Pancreas (tissue), 10 donors: Measurements from ENCODE around the gene KCNAB2. TPM values are rescaled to one million over a fixed set of nuclear protein-coding genes. Genes with fewer than 3 reads are reported as not detected.

Experiments
- ATAC-seq, 4 donors: fragments of 200-7000 bp; cut with Tn5 transposase; one replicate each; pipeline versions ENCODE4 v1.8.0 to v1.9.1; 2020; ENCODE audit warnings: mild to moderate bottlenecking in 4 of 4, moderate library complexity in 4 of 4
- DNase-seq, 6 donors: peaks; one replicate each; pipeline ENCODE4 v3.0.0-alpha.2; 2020
- FAIRE-seq: peaks from 2 replicates; lab custom pipeline; 2012; peaks lifted over from hg19 to GRCh38; lab: Jason Lieb, UNC
- H3K27ac ChIP-seq, 4 donors: fragments of 200-600 bp; sonication (generic); 1 replicate in 3 of 4; 2 replicates in 1 of 4; pipeline versions ENCODE4 v1.5.0 to v1.8.0; 2020
- H3K27me3 ChIP-seq, 4 donors: fragments of 200-600 bp; one replicate each; pipeline ENCODE4 v1.8.0; 2021
- H3K36me3 ChIP-seq, 3 donors: fragments of 200-600 bp; sonication (generic) in 1 of 3; one replicate each; pipeline versions ENCODE4 v1.5.0 to v1.8.0; 2020 to 2021
- H3K4me1 ChIP-seq, 3 donors: fragments of 200-600 bp; one replicate each; pipeline ENCODE4 v1.8.0; 2021
- H3K4me3 ChIP-seq, 4 donors: fragments of 200-600 bp; sonication (generic) in 2 of 4; one replicate each; pipeline versions ENCODE4 v1.5.0 to v1.8.0; 2020 to 2021
- H3K9me3 ChIP-seq, 4 donors: fragments of 200-600 bp; one replicate each; pipeline ENCODE4 v1.8.0; 2021
- CTCF ChIP-seq, 4 donors: fragments of 200-600 bp; sonication (generic) in 3 of 4; IDR thresholded peaks; one replicate each; pipeline versions ENCODE4 v1.5.0 to v1.8.0; 2021; ENCODE audit warnings: antibody characterized with exemption in 4 of 4
- WGBS, 2 donors: extraction: QIAGEN DNeasy Blood & Tissue Kit; methylation state at CpG; one replicate each; pipeline ENCODE4 v1.1.7; 2013; 5-methylcytosine and 5-hydroxymethylcytosine counted together
- intact Hi-C, 3 donors: fragments of 100-400 bp; cut with DNase I; formaldehyde crosslinking; loops; one replicate each; pipeline versions ENCODE4 v1.11.1 to v1.14.2; 2022
- polyA plus RNA-seq, 2 donors: library from polyadenylated mRNA; stranded (reverse); fragments of 200-250 nt; gene quantifications; one replicate each; pipeline ENCODE4 v1.2.3, GENCODE V29; 2013
- total RNA-seq, 6 donors: library from RNA; stranded (reverse); fragmentation: NEBNext Ultra II Directional in 4 of 6; extraction: Animal tissue kit (Norgen Biotek cat#: 25700) in 4 of 6; gene quantifications; one replicate each; pipeline versions ENCODE4 v1.2.1 to v1.2.4, GENCODE V29; 2021 to 2023
- donor health status: healthy with polysubstance abuse.
- donor health status: DM: no; HTN: no; CAD: no; lungs with moderate emphysema.
- donor health status: DM: no; HTN: no; CAD: no.
- donor health status: control.
- donor health status: control.
- donor health status: Bipolar disorder and iron deficiency.
- donor health status: DM: yes; HTN: yes; CAD: no.
- donor health status: DM: no; HTN: no; CAD: no.
- donor health status: DM: no; HTN: no; CAD: no.
- donor health status: DM: yes; HTN: yes; CAD: no.

The KCNAB2 gene
- total and polyA plus RNA-seq, 8 donors, result 1.2 to 9.0 (median 4.3) TPM

GRCh38 chr1:6110326-6110725, 64.6 kb downstream of the KCNAB2 start:
- Histone ChIP-seq H3K36me3 (no peaks in the 10 kb centered on the region), H3K9me3 (no peaks in the 10 kb centered on the region), H3K27ac (no peak overlapping the region), H3K4me3 (no peak overlapping the region), H3K4me1 (no peaks in the 10 kb centered on the region), H3K27me3 (no peaks in the 10 kb centered on the region)
- ATAC-seq (no peak), DNase-seq (peak in 1 of 6 donors; percentile 5), FAIRE-seq (no peak)
- TF ChIP-seq CTCF (IDR thresholded peaks at IDR 0.05), result no peak
- WGBS, 2 donors, result 58 to 64% methylated on average over 15 of the region's 15 CpGs
- intact Hi-C loops, result no loop called here

GRCh38 chr1:6111571-6111970, 65.9 kb downstream of the KCNAB2 start:
- Histone ChIP-seq H3K9me3 (no peaks in the 10 kb centered on the region), H3K4me3 (no peak overlapping the region), H3K27ac (no peak overlapping the region), H3K4me1 (no peaks in the 10 kb centered on the region), H3K27me3 (no peaks in the 10 kb centered on the region), H3K36me3 (no peaks in the 10 kb centered on the region)
- whole genome bisulfite sequencing, 2 donors, result 79 to 84% methylated on average over 22 to 24 of the region's 24 CpGs
- FAIRE-seq, result no peak
- peak in 3 of 6 donors; percentile 22 to 42 (median 32) for DNase-seq
- ATAC-seq, result no peak
- TF ChIP-seq CTCF (IDR thresholded peaks at IDR 0.05), result no peak
- intact Hi-C loops, result no loop called here

- H3K4me1 ChIP-seq, result no peaks in the 10 kb centered on the region
- H3K27ac ChIP-seq, result no peak overlapping the region
- H3K36me3 ChIP-seq, result no peaks in the 10 kb centered on the region
- no peaks in the 10 kb centered on the region for H3K9me3 ChIP-seq
- intact Hi-C loops, result no loop called here
- H3K27me3 ChIP-seq, result no peaks in the 10 kb centered on the region
- no peak for FAIRE-seq
- TF ChIP-seq CTCF (IDR thresholded peaks at IDR 0.05), result no peak
- DNase-seq, result no peak
- no peak overlapping the region for H3K4me3 ChIP-seq
- ATAC-seq, result no peak
- WGBS, 2 donors, result 70 to 75% methylated on average over 13 of the region's 13 CpGs
These were observed 66.5 kb downstream of the KCNAB2 start for GRCh38 chr1:6111991-6112689.

GRCh38 chr1:6112690-6113005, 67.0 kb downstream of the KCNAB2 start:
- intact Hi-C loops, result no loop called here
- FAIRE-seq (no peak), DNase-seq (no peak), ATAC-seq (no peak)
- Histone ChIP-seq H3K4me1 (no peaks in the 10 kb centered on the region), H3K4me3 (no peak overlapping the region), H3K36me3 (no peaks in the 10 kb centered on the region), H3K9me3 (no peaks in the 10 kb centered on the region), H3K27ac (no peak overlapping the region), H3K27me3 (no peaks in the 10 kb centered on the region)
- TF ChIP-seq CTCF (IDR thresholded peaks at IDR 0.05), result no peak
- WGBS, 2 donors, result 59 to 67% methylated on average over 4 to 5 of the region's 5 CpGs

- DNase-seq, result no peak
- Histone ChIP-seq H3K4me3 (no peak overlapping the region), H3K9me3 (no peaks in the 10 kb centered on the region), H3K4me1 (no peaks in the 10 kb centered on the region), H3K27ac (no peak overlapping the region), H3K36me3 (no peaks in the 10 kb centered on the region), H3K27me3 (no peaks in the 10 kb centered on the region)
- intact Hi-C loops, result no loop called here
- no peak for ATAC-seq
- FAIRE-seq, result no peak
- TF ChIP-seq CTCF (IDR thresholded peaks at IDR 0.05), result no peak
- WGBS, 2 donors, result 61 to 77% methylated on average over 10 of the region's 10 CpGs
These were observed 67.4 kb downstream of the KCNAB2 start for GRCh38 chr1:6113116-6113515.
